Measurements from ENCODE around the gene GPR155.
A peak's percentile ranks its signal among the peaks of the same experiment; 100 is the strongest.

GPR155 gene

GRCh38 chr2:174524527-174524926 lies 37.7 kb upstream of the GPR155 start:
- no peak overlapping the region for H3K27ac ChIP-seq (ENCODE audit: low read depth, low read length)
- H3F3A ChIP-seq (ENCODE audit: control insufficient read depth, insufficient read depth) = no peaks in the 10 kb centered on the region
- no peaks in the 10 kb centered on the region for H3K4me1 ChIP-seq (ENCODE audit: control insufficient read depth, low read length)
- H3K9me2 ChIP-seq (replicated peaks; ENCODE audit: control insufficient read depth, low read length) = no peaks in the 10 kb centered on the region
- H3K4me2 ChIP-seq (ENCODE audit: low read length) = no peak overlapping the region
- H3K27me3 ChIP-seq (ENCODE audit: control insufficient read depth, low read length) = peaks cover 9% of the 10 kb centered on the region
- H3K79me2 ChIP-seq (ENCODE audit: control insufficient read depth, low read length) = no peaks in the 10 kb centered on the region
- no peaks in the 10 kb centered on the region for H4K20me1 ChIP-seq (ENCODE audit: control insufficient read depth, insufficient read depth, low read depth, low read length)
- no peak for TF ChIP-seq CTCF (IDR thresholded peaks at IDR 0.05; ENCODE audit: low read depth, low read length, poor library complexity, severe bottlenecking)
- TF ChIP-seq EZH2phosphoT487 (IDR thresholded peaks at IDR 0.05; ENCODE audit: borderline replicate concordance, low read length) = no peak
- no peak overlapping the region for H3K4me3 ChIP-seq (ENCODE audit: low read length)
- no peaks in the 10 kb centered on the region for H3K36me3 ChIP-seq (ENCODE audit: control insufficient read depth, low read length)
- no peaks in the 10 kb centered on the region for H3K9me3 ChIP-seq (ENCODE audit: control insufficient read depth, insufficient read depth, low read length)

- no peaks in the 10 kb centered on the region for H4K20me1 ChIP-seq (ENCODE audit: control insufficient read depth, insufficient read depth, low read depth, low read length)
- no peak overlapping the region for H3K27ac ChIP-seq (ENCODE audit: low read depth, low read length)
- H3K4me2 ChIP-seq (ENCODE audit: low read length) = no peak overlapping the region
- H3K36me3 ChIP-seq (ENCODE audit: control insufficient read depth, low read length) = no peaks in the 10 kb centered on the region
- H3K9me2 ChIP-seq (replicated peaks; ENCODE audit: control insufficient read depth, low read length) = no peaks in the 10 kb centered on the region
- H3K4me1 ChIP-seq (ENCODE audit: control insufficient read depth, low read length) = no peaks in the 10 kb centered on the region
- no peaks in the 10 kb centered on the region for H3K79me2 ChIP-seq (ENCODE audit: control insufficient read depth, low read length)
- H3K4me3 ChIP-seq (ENCODE audit: low read length) = no peak overlapping the region
- peak; percentile 45 for TF ChIP-seq CTCF (IDR thresholded peaks at IDR 0.05; ENCODE audit: low read depth, low read length, poor library complexity, severe bottlenecking)
- TF ChIP-seq EZH2phosphoT487 (IDR thresholded peaks at IDR 0.05; ENCODE audit: borderline replicate concordance, low read length) = no peak
- no peaks in the 10 kb centered on the region for H3K9me3 ChIP-seq (ENCODE audit: control insufficient read depth, insufficient read depth, low read length)
- H3F3A ChIP-seq (ENCODE audit: control insufficient read depth, insufficient read depth) = no peaks in the 10 kb centered on the region
- H3K27me3 ChIP-seq (ENCODE audit: control insufficient read depth, low read length) = peaks cover 9% of the 10 kb centered on the region
These were observed 35.7 kb upstream of the GPR155 start for GRCh38 chr2:174522553-174522952.

- Histone ChIP-seq H3K4me2 (ENCODE audit: low read length) (no peak overlapping the region), H3F3A (ENCODE audit: control insufficient read depth, insufficient read depth) (no peaks in the 10 kb centered on the region), H3K27me3 (ENCODE audit: control insufficient read depth, low read length) (peaks cover 5% of the 10 kb centered on the region), H3K9me2 (replicated peaks; ENCODE audit: control insufficient read depth, low read length) (no peaks in the 10 kb centered on the region), H3K36me3 (ENCODE audit: control insufficient read depth, low read length) (no peaks in the 10 kb centered on the region), H3K9me3 (ENCODE audit: control insufficient read depth, insufficient read depth, low read length) (no peaks in the 10 kb centered on the region), H3K79me2 (ENCODE audit: control insufficient read depth, low read length) (no peaks in the 10 kb centered on the region), H3K27ac (ENCODE audit: low read depth, low read length) (no peak overlapping the region), H4K20me1 (ENCODE audit: control insufficient read depth, insufficient read depth, low read depth, low read length) (no peaks in the 10 kb centered on the region), H3K4me1 (ENCODE audit: control insufficient read depth, low read length) (no peaks in the 10 kb centered on the region), H3K4me3 (ENCODE audit: low read length) (no peak overlapping the region)
- TF ChIP-seq EZH2phosphoT487 (IDR thresholded peaks at IDR 0.05; ENCODE audit: borderline replicate concordance, low read length) (no peak), CTCF (IDR thresholded peaks at IDR 0.05; ENCODE audit: low read depth, low read length, poor library complexity, severe bottlenecking) (no peak)
These were observed 31.6 kb upstream of the GPR155 start for GRCh38 chr2:174518395-174518794.

All from DOHH2 (cell line).